H9 (cell line): ENCODE results near the gene PNMA3. TPM values are rescaled to one million over a fixed set of nuclear protein-coding genes. Genes with fewer than 3 reads are reported as not detected.
"Not testable (repeated sequence)": the region's sequence is repeated elsewhere in the genome, so short reads cannot be mapped to it uniquely, and the experiment has no call there.

Experiments
- DNase-seq: peaks from one replicate; pipeline ENCODE4 v3.0.0-alpha.2; 2017
- H2AFZ ChIP-seq: one replicate; pipeline ENCODE4 v1.6.1; 2013; ENCODE audit warnings: mild to moderate bottlenecking, low read length, control low read depth, moderate library complexity
- H2AK5ac ChIP-seq: 2 replicates; pipeline ENCODE4 v1.6.1; 2013; ENCODE audit warnings: low read length, control low read depth, mixed read lengths; ENCODE audit not compliant: insufficient read length
- H2BK120ac ChIP-seq: one replicate; pipeline ENCODE4 v1.6.1; 2013; ENCODE audit warnings: low read depth, mild to moderate bottlenecking, low read length, control low read depth, inconsistent platforms; ENCODE audit not compliant: poor library complexity, severe bottlenecking
- H2BK12ac ChIP-seq: 2 replicates; pipeline ENCODE4 v1.6.1; 2013; ENCODE audit warnings: low read length, control low read depth, mixed read lengths, low read depth; ENCODE audit not compliant: insufficient read length
- H2BK15ac ChIP-seq: 2 replicates; pipeline ENCODE4 v1.6.1; 2013; ENCODE audit warnings: low read depth, low read length, control low read depth
- H2BK20ac ChIP-seq: one replicate; pipeline ENCODE4 v1.6.1; 2013; ENCODE audit warnings: low read depth, mild to moderate bottlenecking, low read length, control low read depth, inconsistent platforms; ENCODE audit not compliant: poor library complexity, severe bottlenecking
- H2BK5ac ChIP-seq: 2 replicates; pipeline ENCODE4 v1.6.1; 2013; ENCODE audit warnings: low read length, control low read depth, mixed read lengths; ENCODE audit not compliant: insufficient read length
- H3K14ac ChIP-seq: 2 replicates; pipeline ENCODE4 v1.6.1; 2013; ENCODE audit warnings: low read length, control low read depth; ENCODE audit not compliant: insufficient read depth
- H3K18ac ChIP-seq: 2 replicates; pipeline ENCODE4 v1.6.1; 2013; ENCODE audit warnings: low read depth, mild to moderate bottlenecking, mixed read lengths, low read length, control low read depth; ENCODE audit not compliant: insufficient read length
- H3K23ac ChIP-seq: 2 replicates; pipeline ENCODE4 v1.6.1; 2013; ENCODE audit warnings: low read length, control low read depth, mixed read lengths, low read depth; ENCODE audit not compliant: insufficient read length
- H3K23me2 ChIP-seq: 2 replicates; pipeline ENCODE4 v1.6.1; 2013; ENCODE audit warnings: low read depth, mild to moderate bottlenecking, mixed read lengths, low read length, control low read depth; ENCODE audit not compliant: insufficient read length, poor library complexity, severe bottlenecking
- H3K27ac ChIP-seq: 2 replicates; pipeline ENCODE4 v1.5.1; 2013; ENCODE audit warnings: low read length, control low read depth, mixed read lengths, low read depth; ENCODE audit not compliant: insufficient read length
- H3K27me3 ChIP-seq: 2 replicates; pipeline ENCODE4 v1.6.1; 2013; ENCODE audit warnings: low read length, control low read depth, inconsistent platforms; ENCODE audit not compliant: insufficient read depth
- H3K4ac ChIP-seq: 2 replicates; pipeline ENCODE4 v1.6.1; 2013; ENCODE audit warnings: low read depth, mild to moderate bottlenecking, control low read depth, inconsistent platforms, low read length, moderate library complexity
- H3K4me1 ChIP-seq: 2 replicates; pipeline ENCODE4 v1.6.1; 2013; ENCODE audit warnings: low read length, control low read depth, inconsistent platforms; ENCODE audit not compliant: insufficient read depth
- H3K4me2 ChIP-seq: 2 replicates; pipeline ENCODE4 v1.6.1; 2013; ENCODE audit warnings: low read length, control low read depth, mixed read lengths; ENCODE audit not compliant: insufficient read length, insufficient read depth
- H3K56ac ChIP-seq: 2 replicates; pipeline ENCODE4 v1.6.1; 2013; ENCODE audit warnings: low read depth, mild to moderate bottlenecking, mixed read lengths, low read length, control low read depth; ENCODE audit not compliant: insufficient read length
- H3K79me1 ChIP-seq: 2 replicates; pipeline ENCODE4 v1.6.1; 2013; ENCODE audit warnings: low read depth, mild to moderate bottlenecking, moderate library complexity, low read length, control low read depth, inconsistent platforms; ENCODE audit not compliant: insufficient read depth, poor library complexity, severe bottlenecking
- H3K79me2 ChIP-seq: 2 replicates; pipeline ENCODE4 v1.6.1; 2013; ENCODE audit warnings: low read length, control low read depth, inconsistent platforms; ENCODE audit not compliant: insufficient read depth
- H3K9ac ChIP-seq: 2 replicates; pipeline ENCODE4 v1.6.1; 2013; ENCODE audit warnings: low read length, control low read depth, mixed read lengths; ENCODE audit not compliant: insufficient read length; ENCODE audit errors: extremely low read depth
- H3K9me3 ChIP-seq: one replicate; pipeline ENCODE4 v1.6.1; 2013; ENCODE audit warnings: low read depth, low read length, inconsistent platforms; ENCODE audit not compliant: control insufficient read depth
- H3T11ph ChIP-seq: one replicate; pipeline ENCODE4 v1.6.1; 2013; ENCODE audit warnings: mild to moderate bottlenecking, low read length, control low read depth, inconsistent platforms
- H4K20me1 ChIP-seq: one replicate; pipeline ENCODE4 v1.6.1; 2013; ENCODE audit not compliant: control insufficient read depth, insufficient read length, insufficient read depth
- H4K5ac ChIP-seq: 2 replicates; pipeline ENCODE4 v1.6.1; 2013; ENCODE audit warnings: low read depth, mild to moderate bottlenecking, mixed read lengths, low read length, control low read depth; ENCODE audit not compliant: insufficient read length
- H4K8ac ChIP-seq: replicated peaks from 2 replicates; pipeline ENCODE4 v1.6.1; 2013; ENCODE audit warnings: low read length, control low read depth, mixed read lengths, low read depth; ENCODE audit not compliant: insufficient read length
- H4K91ac ChIP-seq: 2 replicates; pipeline ENCODE4 v1.6.1; 2013; ENCODE audit warnings: low read depth, mild to moderate bottlenecking, moderate library complexity, mixed read lengths, low read length, control low read depth; ENCODE audit not compliant: insufficient read length
- H3K27ac Mint-ChIP-seq, 3 experiments: 2 replicates in 2 of 3; 3 replicates in 1 of 3; pipeline ENCODE4 v1.8.0; 2020 to 2021; ENCODE audit warnings: mixed read lengths in 3 of 3, mild to moderate bottlenecking in 1 of 3, moderate library complexity in 1 of 3
- H3K27me3 Mint-ChIP-seq: 2 replicates; pipeline ENCODE4 v1.8.0; 2021; ENCODE audit warnings: low read depth, mild to moderate bottlenecking, moderate library complexity, mixed read lengths
- H3K36me3 Mint-ChIP-seq, 3 experiments: 2 replicates in 2 of 3; 3 replicates in 1 of 3; pipeline ENCODE4 v1.8.0; 2020 to 2021; ENCODE audit warnings: low read depth in 3 of 3, mixed read lengths in 3 of 3; ENCODE audit not compliant: insufficient read depth in 1 of 3
- H3K4me1 Mint-ChIP-seq, 2 experiments: 2 replicates each; pipeline ENCODE4 v1.8.0; 2020; ENCODE audit warnings: mixed read lengths in 2 of 2
- H3K4me3 Mint-ChIP-seq, 2 experiments: 2 replicates in 1 of 2; 3 replicates in 1 of 2; pipeline ENCODE4 v1.8.0; 2020 to 2021; ENCODE audit warnings: mild to moderate bottlenecking in 2 of 2, mixed read lengths in 2 of 2, moderate library complexity in 1 of 2
- H3K9me3 Mint-ChIP-seq, 2 experiments: 2 replicates in 1 of 2; 3 replicates in 1 of 2; pipeline ENCODE4 v1.8.0; 2020; ENCODE audit warnings: mild to moderate bottlenecking in 2 of 2, mixed read lengths in 2 of 2, moderate library complexity in 1 of 2
- CTCF ChIP-seq: fragments of 200-600 bp; sonication (generic); conservative IDR thresholded peaks from 3 replicates; pipeline ENCODE4 v1.8.0; 2021; ENCODE audit warnings: antibody characterized with exemption, mild to moderate bottlenecking
- WGBS: extraction: QIAGEN DNeasy Blood & Tissue Kit; methylation state at CpG from one replicate; pipeline ENCODE4 v1.1.7; 2013; ENCODE audit warnings: missing lambda C conversion rate, low lambda C conversion rate, mixed read lengths; ENCODE audit not compliant: insufficient read length; ENCODE audit errors: extremely low coverage; 5-methylcytosine and 5-hydroxymethylcytosine counted together
- total RNA-seq: library from RNA; stranded (reverse); gene quantifications from 2 replicates; pipeline ENCODE4 v1.2.1, GENCODE V29; 2021

The PNMA3 gene
- total RNA-seq, 1 experiment from 2014 or later = 9.4 TPM

- Histone ChIP-seq H4K8ac (no peak overlapping the region), H3K79me2 (no peaks in the 10 kb centered on the region), H2BK5ac (no peak overlapping the region), H4K5ac (no peak overlapping the region), H3K4ac (no peak overlapping the region), H2AFZ (no peak overlapping the region), H4K20me1 (no peaks in the 10 kb centered on the region), H2BK20ac (no peak overlapping the region), H3K27ac (no peak overlapping the region), H2BK120ac (no peak overlapping the region), H3K9me3 (peaks cover 27% of the 10 kb centered on the region), H3K4me1 (no peaks in the 10 kb centered on the region), H3K14ac (no peak overlapping the region), H3K56ac (no peak overlapping the region), H2BK12ac (no peak overlapping the region), H4K91ac (no peak overlapping the region), H3T11ph (no peak overlapping the region), H3K23me2 (no peaks in the 10 kb centered on the region), H3K23ac (no peak overlapping the region), H3K9ac (no peak overlapping the region), H3K18ac (no peak overlapping the region), H3K4me2 (no peak overlapping the region), H3K27me3 (no peaks in the 10 kb centered on the region), H3K79me1 (no peaks in the 10 kb centered on the region), H2BK15ac (no peak overlapping the region), H2AK5ac (no peak overlapping the region)
- DNase-seq = no peak
- H3K27me3 Mint-ChIP-seq = peaks cover 46% of the 10 kb centered on the region
- H3K9me3 Mint-ChIP-seq = peaks cover 52 to 66% of the 10 kb centered on the region in 2 experiments
- WGBS = no CpG with 5 or more reads among the region's 3 CpGs
- TF ChIP-seq CTCF = no peak
- no peak overlapping the region for H3K27ac Mint-ChIP-seq
- no peaks in the 10 kb centered on the region; a peak in 2 of 7 replicates for H3K36me3 Mint-ChIP-seq
- no peak overlapping the region for H3K4me3 Mint-ChIP-seq
- H3K4me1 Mint-ChIP-seq = no peaks in the 10 kb centered on the region
These were observed 37.1 kb upstream of the PNMA3 start for GRCh38 chrX:153019166-153019565.

- not testable (repeated sequence) for H3K79me2 ChIP-seq, H3K27ac Mint-ChIP-seq, H3K23me2 ChIP-seq, H3T11ph ChIP-seq, H2BK12ac ChIP-seq, H3K79me1 ChIP-seq, H2BK120ac ChIP-seq, H3K23ac ChIP-seq, H3K9ac ChIP-seq, H3K18ac ChIP-seq, H4K5ac ChIP-seq, H2BK5ac ChIP-seq, H3K4me1 Mint-ChIP-seq, H2BK20ac ChIP-seq, H3K4ac ChIP-seq, H4K8ac ChIP-seq, H2AK5ac ChIP-seq, H3K36me3 Mint-ChIP-seq, H3K14ac ChIP-seq, H3K27me3 ChIP-seq, H3K56ac ChIP-seq, H4K20me1 ChIP-seq, H4K91ac ChIP-seq, H3K27ac ChIP-seq, H2BK15ac ChIP-seq, DNase-seq, H3K4me2 ChIP-seq, H3K4me1 ChIP-seq, H2AFZ ChIP-seq, H3K4me3 Mint-ChIP-seq
- peaks cover 57 to 70% of the 10 kb centered on the region in 2 experiments for H3K9me3 Mint-ChIP-seq
- H3K27me3 Mint-ChIP-seq = peaks cover 20% of the 10 kb centered on the region
- no CpG with 5 or more reads among the region's 2 CpGs for WGBS
- peaks cover 29% of the 10 kb centered on the region for H3K9me3 ChIP-seq
These were observed 29.8 kb upstream of the PNMA3 start for GRCh38 chrX:153026501-153026900.
